IMR-90 (cell line): ENCODE results near the gene RASGRP2. TPM values are rescaled to one million over a fixed set of nuclear protein-coding genes. Genes with fewer than 3 reads are reported as not detected.

ENCODE experiments used
- ATAC-seq: fragments of 200-7000 bp; cut with Tn5 transposase; 2 replicates; pipeline ENCODE4 v1.9.1; 2020; ENCODE audit warnings: low read depth, mild to moderate bottlenecking, moderate library complexity
- BruUV-seq: library from RNA; stranded (reverse); fragments of 400-500 nt; replicated peaks from 2 replicates; lab custom pipeline; 2021; lab: Mats Ljungman, UMichigan
- CTCF ChIA-PET: fragments of 300-600 bp; formaldehyde crosslinking; extraction: SDS; loops from one replicate; lab custom pipeline; 2021; ENCODE audit warnings: antibody characterized with exemption; lab: Yijun Ruan, JAX
- POLR2A ChIA-PET: fragments of 300-600 bp; sonication (Branson Sonifier 250); formaldehyde crosslinking; loops from one replicate; lab custom pipeline; 2022; ENCODE audit warnings: antibody characterized with exemption; ENCODE audit not compliant: unreplicated experiment; lab: Charles Lee
- DNase-seq: peaks from one replicate; pipeline ENCODE4 v3.0.0; 2013
- H2AFZ ChIP-seq: replicated peaks from 2 replicates; pipeline ENCODE3; 2013; ENCODE audit warnings: low read length, mild to moderate bottlenecking; ENCODE audit not compliant: poor library complexity
- H2AK5ac ChIP-seq: 2 replicates; pipeline ENCODE4 v1.6.1; 2013; ENCODE audit warnings: low read depth, low read length, inconsistent platforms
- H2AK9ac ChIP-seq: replicated peaks from 2 replicates; pipeline ENCODE3; 2013; ENCODE audit warnings: mild to moderate bottlenecking, low read depth, low read length, moderate library complexity; ENCODE audit not compliant: poor library complexity
- H2BK120ac ChIP-seq: 2 replicates; pipeline ENCODE4 v1.6.1; 2013; ENCODE audit warnings: low read depth, low read length, inconsistent platforms
- H2BK15ac ChIP-seq: 3 replicates; pipeline ENCODE4 v1.6.1; 2013; ENCODE audit warnings: low read depth, low read length, inconsistent platforms
- H2BK20ac ChIP-seq: 2 replicates; pipeline ENCODE4 v1.6.1; 2013; ENCODE audit warnings: low read depth, mild to moderate bottlenecking, inconsistent platforms, low read length, moderate library complexity
- H2BK5ac ChIP-seq: 2 replicates; pipeline ENCODE4 v1.6.1; 2013; ENCODE audit warnings: mild to moderate bottlenecking, low read depth, low read length, inconsistent platforms; ENCODE audit not compliant: poor library complexity, severe bottlenecking
- H3K14ac ChIP-seq: replicated peaks from 2 replicates; pipeline ENCODE4 v1.6.1; 2013; ENCODE audit warnings: low read depth, low read length, inconsistent platforms
- H3K18ac ChIP-seq: 2 replicates; pipeline ENCODE4 v1.6.1; 2013; ENCODE audit warnings: low read depth, low read length, control low read depth
- H3K23ac ChIP-seq: 2 replicates; pipeline ENCODE4 v1.6.1; 2013; ENCODE audit warnings: low read depth, low read length, inconsistent platforms
- H3K27ac ChIP-seq: 2 replicates; pipeline ENCODE4 v1.5.1; 2013; ENCODE audit warnings: mild to moderate bottlenecking, control low read depth, low read length; ENCODE audit not compliant: insufficient read depth
- H3K27me3 ChIP-seq: 2 replicates; pipeline ENCODE4 v1.6.1; 2013; ENCODE audit warnings: low read length; ENCODE audit not compliant: control insufficient read depth, insufficient read depth
- H3K36me3 ChIP-seq: 2 replicates; pipeline ENCODE4 v1.6.1; 2013; ENCODE audit warnings: low read length, mixed read lengths; ENCODE audit not compliant: control insufficient read depth, insufficient read depth
- H3K4ac ChIP-seq: 2 replicates; pipeline ENCODE4 v1.6.1; 2013; ENCODE audit warnings: low read depth, low read length, inconsistent platforms
- H3K4me1 ChIP-seq: 2 replicates; pipeline ENCODE4 v1.6.1; 2013; ENCODE audit warnings: low read length, mixed read lengths; ENCODE audit not compliant: control insufficient read depth, insufficient read depth
- H3K4me2 ChIP-seq: 2 replicates; pipeline ENCODE4 v1.6.1; 2013; ENCODE audit warnings: low read depth, mild to moderate bottlenecking, control low read depth, low read length, moderate library complexity
- H3K4me3 ChIP-seq: 2 replicates; pipeline ENCODE4 v1.5.1; 2013; ENCODE audit warnings: low read depth, mild to moderate bottlenecking, control low read depth, low read length, moderate library complexity; ENCODE audit not compliant: insufficient read depth
- H3K56ac ChIP-seq: 2 replicates; pipeline ENCODE4 v1.6.1; 2013; ENCODE audit warnings: low read length, inconsistent platforms; ENCODE audit not compliant: insufficient read depth; ENCODE audit errors: extremely low read depth
- H3K79me1 ChIP-seq, 2 experiments: 2 replicates each; pipeline ENCODE4 v1.6.1; 2013; ENCODE audit warnings: low read length in 2 of 2, inconsistent platforms in 1 of 2, low read depth in 1 of 2
- H3K9ac ChIP-seq: 2 replicates; pipeline ENCODE4 v1.6.1; 2013; ENCODE audit warnings: low read depth, low read length, control low read depth
- H3K9me1 ChIP-seq: 2 replicates; pipeline ENCODE4 v1.6.1; 2013; ENCODE audit warnings: low read length, inconsistent platforms; ENCODE audit not compliant: insufficient read depth
- H3K9me3 ChIP-seq: 2 replicates; pipeline ENCODE4 v1.6.1; 2013; ENCODE audit warnings: low read length; ENCODE audit not compliant: control insufficient read depth, insufficient read depth
- H4K20me1 ChIP-seq: 2 replicates; pipeline ENCODE4 v1.6.1; 2013; ENCODE audit warnings: low read length, inconsistent platforms; ENCODE audit not compliant: insufficient read depth
- H4K5ac ChIP-seq: 2 replicates; pipeline ENCODE4 v1.6.1; 2013; ENCODE audit warnings: mild to moderate bottlenecking, low read depth, low read length, control low read depth
- H4K8ac ChIP-seq, 2 experiments: 2 replicates each; pipeline ENCODE4 v1.6.1; 2013; ENCODE audit warnings: low read depth in 2 of 2, low read length in 2 of 2, control low read depth in 1 of 2, inconsistent platforms in 1 of 2
- H4K91ac ChIP-seq: 2 replicates; pipeline ENCODE4 v1.6.1; 2013; ENCODE audit warnings: low read depth, low read length, inconsistent platforms; ENCODE audit not compliant: insufficient read depth
- BHLHE40 ChIP-seq: fragments of 150-350 bp; IDR thresholded peaks from 2 replicates; pipeline ENCODE4 v1.6.1; 2016; ENCODE audit warnings: mild to moderate bottlenecking, low read depth, low read length
- CEBPB ChIP-seq: IDR thresholded peaks from 2 replicates; pipeline ENCODE4 v1.6.1; 2012; ENCODE audit warnings: low read depth, low read length, improper control_type of control experiment
- CHD1 ChIP-seq: IDR thresholded peaks from 2 replicates; pipeline ENCODE4 v1.6.1; 2012; ENCODE audit warnings: low read depth, low read length, improper control_type of control experiment
- ELK1 ChIP-seq: fragments of 150-350 bp; IDR thresholded peaks from 2 replicates; pipeline ENCODE4 v1.6.1; 2016; ENCODE audit warnings: low read depth, mild to moderate bottlenecking, low read length, moderate library complexity, borderline replicate concordance
- FOS ChIP-seq: fragments of 150-350 bp; IDR thresholded peaks from 2 replicates; pipeline ENCODE4 v1.6.1; 2016; ENCODE audit warnings: low read depth, low read length
- MAZ ChIP-seq: IDR thresholded peaks from 2 replicates; pipeline ENCODE4 v1.6.1; 2012; ENCODE audit warnings: low read depth, mild to moderate bottlenecking, low read length, improper control_type of control experiment, moderate library complexity, borderline replicate concordance
- NFE2L2 ChIP-seq: fragments of 150-350 bp; IDR thresholded peaks from 2 replicates; pipeline ENCODE4 v1.6.1; 2016; ENCODE audit warnings: low read depth, mild to moderate bottlenecking, low read length
- POLR2A ChIP-seq: IDR thresholded peaks from 2 replicates; pipeline ENCODE4 v1.6.1; 2012; ENCODE audit warnings: mild to moderate bottlenecking, low read depth, low read length
- RAD21 ChIP-seq: IDR thresholded peaks from 2 replicates; pipeline ENCODE4 v1.6.1; 2012; ENCODE audit warnings: low read length, improper control_type of control experiment
- RFX5 ChIP-seq: IDR thresholded peaks from 2 replicates; pipeline ENCODE4 v1.8.0; 2012; ENCODE audit warnings: low read depth, mild to moderate bottlenecking, low read length, moderate library complexity
- SMC3 ChIP-seq: fragments of 150-350 bp; IDR thresholded peaks from 2 replicates; pipeline ENCODE4 v1.6.1; 2016; ENCODE audit warnings: low read depth, mild to moderate bottlenecking, antibody characterized with exemption, low read length, moderate library complexity
- USF2 ChIP-seq: fragments of 150-350 bp; IDR thresholded peaks from 2 replicates; pipeline ENCODE4 v1.6.1; 2017; ENCODE audit warnings: mild to moderate bottlenecking, antibody characterized with exemption, low read length, low read depth
- WGBS, 2 experiments: methylation state at CpG; one replicate each; pipeline versions ENCODE4 v1.1.5 to v1.1.7; 2013; ENCODE audit warnings: missing lambda C conversion rate in 2 of 2; ENCODE audit not compliant: insufficient read length in 1 of 2; ENCODE audit errors: extremely low coverage in 2 of 2; 5-methylcytosine and 5-hydroxymethylcytosine counted together
- dilution Hi-C: fragments of 300-500 bp; cut with HindIII; formaldehyde crosslinking; loops from one replicate; pipeline ENCODE4 v1.14.3; 2018; ENCODE audit warnings: low sequenced_read_pairs; ENCODE audit not compliant: unreplicated experiment
- in situ Hi-C: fragments of 300-500 bp; cut with MboI; formaldehyde crosslinking; loops from 3 replicates; pipeline ENCODE4 v1.14.3; 2019; ENCODE audit warnings: low sequenced_read_pairs, inconsistent platforms, mixed read lengths
- intact Hi-C: fragments of 100-400 bp; cut with micrococcal nuclease; formaldehyde crosslinking; loops from 2 replicates; pipeline ENCODE4 v1.10.0; 2022
- polyA plus RNA-seq, 3 experiments: library from polyadenylated mRNA; depleted of rRNA; stranded (reverse); fragments of >200 nt; gene quantifications; 2 replicates each; pipeline ENCODE4 v1.2.3, GENCODE V29; 2012; ENCODE audit warnings: low replicate concordance in 1 of 3
- total RNA-seq: library from RNA; depleted of rRNA; stranded (reverse); fragments of >200 nt; gene quantifications from 2 replicates; pipeline ENCODE4 v1.2.3, GENCODE V29; 2012

The RASGRP2 gene
- total and polyA plus RNA-seq, 2 of the 4 experiments (the other 2 are of a cell fraction), result 1.2 TPM; not detected in 1

- peak; percentile 37 for DNase-seq
- Histone ChIP-seq H3K9me3 (no peaks in the 10 kb centered on the region), H3K27me3 (peaks cover 78% of the 10 kb centered on the region), H3K4me1 (no peaks in the 10 kb centered on the region; the same call in 1 of the 2 replicates), H3K56ac (no peak overlapping the region), H4K8ac (no peak overlapping the region), H2AK9ac (no peak overlapping the region), H2BK20ac (no peak overlapping the region), H3K79me1 (no peaks in the 10 kb centered on the region), H4K5ac (no peak overlapping the region), H3K4ac (no peak overlapping the region), H2BK5ac (no peak overlapping the region), H3K23ac (no peak overlapping the region), H3K27ac (no peak overlapping the region), H3K14ac (no peak overlapping the region), H4K20me1 (0 out of 2 replicates have a peak, but pooled peaks cover 3% of the 10 kb centered on the region), H3K9me1 (0 out of 2 replicates have a peak, but pooled peaks cover 4% of the 10 kb centered on the region), H3K36me3 (no peaks in the 10 kb centered on the region), H4K91ac (no peak overlapping the region), H3K9ac (no peak overlapping the region), H3K4me2 (no peak overlapping the region), H2BK120ac (no peak overlapping the region), H2AFZ (peak overlapping the region; percentile 51), H2AK5ac (no peak overlapping the region), H2BK15ac (no peak overlapping the region), H3K4me3 (no peak overlapping the region), H3K18ac (no peak overlapping the region)
- WGBS, 2 experiments, result 3% methylated on average over 65 of the region's 111 CpGs; no CpG with 5 or more reads in 1 of the 2 experiments
- ChIA-PET CTCF (no interaction called here), POLR2A (no interaction called here)
- no peak for TF ChIP-seq NFE2L2
- no peak for TF ChIP-seq BHLHE40
- TF ChIP-seq FOS, result no peak
- TF ChIP-seq RFX5, result no peak
- TF ChIP-seq USF2, result no peak
- no peak for TF ChIP-seq CEBPB
- no peak for TF ChIP-seq POLR2A
- no peak for TF ChIP-seq CHD1
- TF ChIP-seq RAD21, result no peak
- no peak for TF ChIP-seq SMC3
- TF ChIP-seq ELK1, result no peak
- no peak for TF ChIP-seq MAZ
- peak; percentile 62 for ATAC-seq
- intact Hi-C loops (loop anchor here (5.0 kb wide), 1 partner anchor 224 kb away; the partner anchor contains the start of gene GPHA2), dilution Hi-C loops (no loop called here), in situ Hi-C loops (no loop called here)
- no TSS peak for BruUV-seq
These were observed 30.8 kb downstream of the RASGRP2 start for GRCh38 chr11:64713016-64713707.
